K562 (cell line): ENCODE results near the gene GFOD1. TPM values are rescaled to one million over a fixed set of nuclear protein-coding genes. Genes with fewer than 3 reads are reported as not detected.

ENCODE experiments used
- CBX2 ChIP-seq: fragments of 200-600 bp; sonication (generic); IDR thresholded peaks from one replicate; pipeline ENCODE4 v1.6.1; 2012; ENCODE audit warnings: mild to moderate bottlenecking, low read length, inconsistent platforms; ENCODE audit not compliant: insufficient read depth, poor library complexity, severe bottlenecking
- FOXK2 ChIP-seq, 2 experiments: fragments of 450-650 bp; IDR thresholded peaks in 1 of 2; conservative IDR thresholded peaks in 1 of 2; 2 replicates each; pipeline ENCODE4 v1.6.1; 2016; ENCODE audit warnings: low read depth in 2 of 2, mild to moderate bottlenecking in 1 of 2
- HNRNPK ChIP-seq: fragments of 200-400 bp; formaldehyde crosslinking; IDR thresholded peaks from one replicate; pipeline ENCODE4 v1.6.1; 2018; ENCODE audit warnings: mild to moderate bottlenecking, low read depth, low read length; ENCODE audit not compliant: poor library complexity, severe bottlenecking
- NELFE ChIP-seq: IDR thresholded peaks from 2 replicates; pipeline ENCODE4 v1.6.1; 2011; ENCODE audit warnings: mild to moderate bottlenecking; ENCODE audit not compliant: insufficient read depth, insufficient read length
- NRF1 ChIP-seq, 2 experiments: fragments of 450-650 bp; IDR thresholded peaks in 1 of 2; conservative IDR thresholded peaks in 1 of 2; 2 replicates each; pipeline ENCODE4 v1.6.1; 2014; ENCODE audit warnings: mild to moderate bottlenecking in 2 of 2
- PTRF ChIP-seq: fragments of 450-650 bp; IDR thresholded peaks from 2 replicates; pipeline ENCODE4 v1.6.1; 2016; ENCODE audit warnings: mild to moderate bottlenecking, missing genetic modification characterization, missing compliant biosample characterization
- RCOR1 ChIP-seq, 2 experiments: IDR thresholded peaks; 2 replicates each; pipeline ENCODE4 v1.6.1; 2012; ENCODE audit warnings: low read depth in 2 of 2, low read length in 2 of 2, borderline replicate concordance in 1 of 2, improper control_type of control experiment in 1 of 2
- SMC3 ChIP-seq: conservative IDR thresholded peaks from 2 replicates; pipeline ENCODE4 v1.6.1; 2011; ENCODE audit warnings: low read depth, low read length, improper control_type of control experiment; ENCODE audit not compliant: insufficient read depth
- STAT5A ChIP-seq: IDR thresholded peaks from 2 replicates; pipeline ENCODE4 v1.6.1; 2012; ENCODE audit warnings: low read length, inconsistent platforms, borderline replicate concordance
- ZNF239 ChIP-seq: fragments of 250-450 bp; sonication (Bioruptor Pico); IDR thresholded peaks from 2 replicates; pipeline ENCODE4 v1.4.0; 2020; ENCODE audit warnings: mild to moderate bottlenecking
- ZNF445 ChIP-seq: fragments of 250-450 bp; sonication (Bioruptor Pico); IDR thresholded peaks from 2 replicates; pipeline ENCODE4 v1.4.0; 2020; ENCODE audit warnings: low read depth, mild to moderate bottlenecking, moderate library complexity
- ZNF586 ChIP-seq: fragments of 450-650 bp; formaldehyde crosslinking; conservative IDR thresholded peaks from 2 replicates; pipeline ENCODE4 v1.4.0; 2020; ENCODE audit warnings: mild to moderate bottlenecking, moderate library complexity
- ZNF717 ChIP-seq: fragments of 250-450 bp; sonication (Bioruptor Pico); IDR thresholded peaks from 2 replicates; pipeline ENCODE4 v1.5.0; 2021
- ZNF778 ChIP-seq: fragments of 450-650 bp; formaldehyde crosslinking; IDR thresholded peaks from 2 replicates; pipeline ENCODE4 v1.4.0; 2020; ENCODE audit warnings: mild to moderate bottlenecking, moderate library complexity
- polyA plus RNA-seq, 8 experiments: library from polyadenylated mRNA; depleted of rRNA in 4 of 8; stranded (reverse) in 5 of 8; unstranded in 3 of 8; fragments of >200 nt; fragmentation: Nextera tagmentation in 2 of 8; fragmentation: Illumina TruSeq in 1 of 8; extraction: Ambion mirVana in 2 of 8; extraction: Trizol in 1 of 8; gene quantifications; 2 replicates each; pipeline versions ENCODE4 v1.2.1 to v1.2.3, GENCODE V29; 2011 to 2014; ENCODE audit warnings: inconsistent platforms in 1 of 8, missing spikeins in 1 of 8
- total RNA-seq, 7 experiments: library from RNA; depleted of rRNA in 6 of 7; stranded (reverse); fragments of >200 nt in 6 of 7; fragmentation: Illumina TruSeq in 2 of 7; extraction: Trizol in 2 of 7; gene quantifications; 2 replicates each; pipeline versions ENCODE4 v1.2.1 to v1.2.3, GENCODE V29; 2011 to 2021; ENCODE audit warnings: low replicate concordance in 1 of 7
- TF ChIP-seq, protein P1 (sequence below): fragments of 250-450 bp; sonication (Bioruptor Pico); IDR thresholded peaks from 2 replicates; pipeline ENCODE4 v1.8.0; 2022; ENCODE audit warnings: moderate library complexity, mild to moderate bottlenecking, inconsistent platforms
- TF ChIP-seq, protein P2 (sequence below): fragments of 450-650 bp; IDR thresholded peaks from 2 replicates; pipeline ENCODE4 v1.6.1; 2017; ENCODE audit warnings: mild to moderate bottlenecking, moderate library complexity
- TF ChIP-seq, protein P3 (sequence below): sonication (generic); formaldehyde crosslinking; IDR thresholded peaks from 2 replicates; pipeline ENCODE4 v1.4.0; 2020; ENCODE audit warnings: mild to moderate bottlenecking, missing genetic modification reagents
- TF ChIP-seq, protein P4 (sequence below): fragments of 250-450 bp; sonication (Bioruptor Pico); IDR thresholded peaks from 2 replicates; pipeline ENCODE4 v1.8.0; 2022; ENCODE audit warnings: inconsistent platforms
- TF ChIP-seq, protein P5 (sequence below): sonication (generic); formaldehyde crosslinking; IDR thresholded peaks from 2 replicates; pipeline ENCODE4 v1.8.1; 2023; ENCODE audit warnings: mild to moderate bottlenecking, missing genetic modification reagents

The GFOD1 gene
- total and polyA plus RNA-seq, 9 of the 15 experiments (the other 6 are each of a cell fraction or from before 2014, with no cell fraction given): 3.8 to 12.0 (median 8.2) TPM

DNA sequence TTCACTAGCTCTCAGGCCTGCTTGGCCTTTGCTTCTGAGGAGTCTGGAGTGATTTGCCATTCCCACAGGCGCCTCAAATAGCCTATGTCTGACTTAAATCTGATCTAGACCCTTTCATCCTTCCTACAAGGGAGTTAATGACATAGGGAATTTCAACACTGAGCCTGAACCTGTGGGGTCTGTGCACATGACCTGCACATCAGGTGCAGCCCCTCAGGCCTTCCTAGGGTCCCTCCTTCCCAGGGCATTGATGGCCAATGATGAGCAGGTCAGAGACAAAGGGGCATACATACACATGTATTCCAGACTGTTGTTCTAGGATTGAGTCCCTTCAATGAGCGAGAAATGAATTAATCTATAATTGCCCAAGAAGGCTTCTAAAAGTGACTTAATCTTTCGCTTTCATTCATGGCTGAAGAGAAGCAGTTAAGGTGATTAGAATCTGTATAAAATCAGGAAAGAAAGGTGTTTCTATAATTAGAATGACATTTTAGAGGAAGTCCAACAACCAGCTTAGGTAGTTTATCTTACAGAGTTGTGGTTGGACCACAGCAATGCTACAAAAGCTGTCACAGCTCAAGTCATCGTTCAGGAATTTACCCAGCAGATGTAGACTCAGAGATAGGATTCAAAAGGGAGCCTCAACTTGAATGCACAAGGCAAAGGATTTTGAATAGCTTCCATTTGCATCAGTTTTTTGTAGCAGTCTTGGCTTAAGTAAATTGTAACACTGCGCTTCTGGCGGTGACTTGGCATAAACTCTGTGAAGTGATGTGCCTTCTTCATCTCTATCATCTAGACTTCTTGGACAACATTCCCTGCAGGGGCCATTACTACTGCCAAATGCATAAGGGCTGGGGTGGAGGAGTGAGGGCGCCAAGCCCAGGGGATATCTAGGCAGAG is 132.1 kb downstream of the GFOD1 start (continued):
- TF ChIP-seq ZNF445: no peak
- TF ChIP-seq, protein P1, sequence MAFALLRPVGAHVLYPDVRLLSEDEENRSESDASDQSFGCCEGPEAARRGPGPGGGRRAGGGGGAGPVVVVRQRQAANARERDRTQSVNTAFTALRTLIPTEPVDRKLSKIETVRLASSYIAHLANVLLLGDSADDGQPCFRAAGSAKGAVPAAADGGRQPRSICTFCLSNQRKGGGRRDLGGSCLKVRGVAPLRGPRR (CRISPR knock-in tag): 0 out of 2 replicates have a peak, but pooled peaks have one; percentile 55
- TF ChIP-seq, protein P2, sequence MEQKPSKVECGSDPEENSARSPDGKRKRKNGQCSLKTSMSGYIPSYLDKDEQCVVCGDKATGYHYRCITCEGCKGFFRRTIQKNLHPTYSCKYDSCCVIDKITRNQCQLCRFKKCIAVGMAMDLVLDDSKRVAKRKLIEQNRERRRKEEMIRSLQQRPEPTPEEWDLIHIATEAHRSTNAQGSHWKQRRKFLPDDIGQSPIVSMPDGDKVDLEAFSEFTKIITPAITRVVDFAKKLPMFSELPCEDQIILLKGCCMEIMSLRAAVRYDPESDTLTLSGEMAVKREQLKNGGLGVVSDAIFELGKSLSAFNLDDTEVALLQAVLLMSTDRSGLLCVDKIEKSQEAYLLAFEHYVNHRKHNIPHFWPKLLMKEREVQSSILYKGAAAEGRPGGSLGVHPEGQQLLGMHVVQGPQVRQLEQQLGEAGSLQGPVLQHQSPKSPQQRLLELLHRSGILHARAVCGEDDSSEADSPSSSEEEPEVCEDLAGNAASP: no peak
- TF ChIP-seq, protein P3, sequence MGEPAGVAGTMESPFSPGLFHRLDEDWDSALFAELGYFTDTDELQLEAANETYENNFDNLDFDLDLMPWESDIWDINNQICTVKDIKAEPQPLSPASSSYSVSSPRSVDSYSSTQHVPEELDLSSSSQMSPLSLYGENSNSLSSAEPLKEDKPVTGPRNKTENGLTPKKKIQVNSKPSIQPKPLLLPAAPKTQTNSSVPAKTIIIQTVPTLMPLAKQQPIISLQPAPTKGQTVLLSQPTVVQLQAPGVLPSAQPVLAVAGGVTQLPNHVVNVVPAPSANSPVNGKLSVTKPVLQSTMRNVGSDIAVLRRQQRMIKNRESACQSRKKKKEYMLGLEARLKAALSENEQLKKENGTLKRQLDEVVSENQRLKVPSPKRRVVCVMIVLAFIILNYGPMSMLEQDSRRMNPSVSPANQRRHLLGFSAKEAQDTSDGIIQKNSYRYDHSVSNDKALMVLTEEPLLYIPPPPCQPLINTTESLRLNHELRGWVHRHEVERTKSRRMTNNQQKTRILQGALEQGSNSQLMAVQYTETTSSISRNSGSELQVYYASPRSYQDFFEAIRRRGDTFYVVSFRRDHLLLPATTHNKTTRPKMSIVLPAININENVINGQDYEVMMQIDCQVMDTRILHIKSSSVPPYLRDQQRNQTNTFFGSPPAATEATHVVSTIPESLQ (CRISPR knock-in tag): no peak
- TF ChIP-seq, protein P4, sequence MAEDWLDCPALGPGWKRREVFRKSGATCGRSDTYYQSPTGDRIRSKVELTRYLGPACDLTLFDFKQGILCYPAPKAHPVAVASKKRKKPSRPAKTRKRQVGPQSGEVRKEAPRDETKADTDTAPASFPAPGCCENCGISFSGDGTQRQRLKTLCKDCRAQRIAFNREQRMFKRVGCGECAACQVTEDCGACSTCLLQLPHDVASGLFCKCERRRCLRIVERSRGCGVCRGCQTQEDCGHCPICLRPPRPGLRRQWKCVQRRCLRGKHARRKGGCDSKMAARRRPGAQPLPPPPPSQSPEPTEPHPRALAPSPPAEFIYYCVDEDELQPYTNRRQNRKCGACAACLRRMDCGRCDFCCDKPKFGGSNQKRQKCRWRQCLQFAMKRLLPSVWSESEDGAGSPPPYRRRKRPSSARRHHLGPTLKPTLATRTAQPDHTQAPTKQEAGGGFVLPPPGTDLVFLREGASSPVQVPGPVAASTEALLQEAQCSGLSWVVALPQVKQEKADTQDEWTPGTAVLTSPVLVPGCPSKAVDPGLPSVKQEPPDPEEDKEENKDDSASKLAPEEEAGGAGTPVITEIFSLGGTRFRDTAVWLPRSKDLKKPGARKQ (CRISPR knock-in tag): no peak
- TF ChIP-seq SMC3: no peak
- TF ChIP-seq, protein P5, sequence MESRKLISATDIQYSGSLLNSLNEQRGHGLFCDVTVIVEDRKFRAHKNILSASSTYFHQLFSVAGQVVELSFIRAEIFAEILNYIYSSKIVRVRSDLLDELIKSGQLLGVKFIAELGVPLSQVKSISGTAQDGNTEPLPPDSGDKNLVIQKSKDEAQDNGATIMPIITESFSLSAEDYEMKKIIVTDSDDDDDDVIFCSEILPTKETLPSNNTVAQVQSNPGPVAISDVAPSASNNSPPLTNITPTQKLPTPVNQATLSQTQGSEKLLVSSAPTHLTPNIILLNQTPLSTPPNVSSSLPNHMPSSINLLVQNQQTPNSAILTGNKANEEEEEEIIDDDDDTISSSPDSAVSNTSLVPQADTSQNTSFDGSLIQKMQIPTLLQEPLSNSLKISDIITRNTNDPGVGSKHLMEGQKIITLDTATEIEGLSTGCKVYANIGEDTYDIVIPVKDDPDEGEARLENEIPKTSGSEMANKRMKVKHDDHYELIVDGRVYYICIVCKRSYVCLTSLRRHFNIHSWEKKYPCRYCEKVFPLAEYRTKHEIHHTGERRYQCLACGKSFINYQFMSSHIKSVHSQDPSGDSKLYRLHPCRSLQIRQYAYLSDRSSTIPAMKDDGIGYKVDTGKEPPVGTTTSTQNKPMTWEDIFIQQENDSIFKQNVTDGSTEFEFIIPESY (CRISPR knock-in tag): no peak
- no peak for TF ChIP-seq NELFE
- TF ChIP-seq RCOR1 (IDR thresholded peaks at IDR 0.05; ENCODE audit: borderline replicate concordance in 1 of 2, low read depth in 2 of 2, low read length in 2 of 2): peak; percentile 87 to 98; a peak in 3 of 4 replicates
- TF ChIP-seq CBX2: no peak
- TF ChIP-seq FOXK2 (conservative IDR thresholded peaks at IDR 0.05 in 1 of 2, IDR thresholded peaks at IDR 0.05 in 1 of 2; ENCODE audit: low read depth in 2 of 2): peak in 1 of 2 experiments; percentile 40; a peak in 1 of 4 replicates
- no peak for TF ChIP-seq HNRNPK
- no peak for TF ChIP-seq NRF1 (conservative IDR thresholded peaks at IDR 0.05 in 1 of 2, IDR thresholded peaks at IDR 0.05 in 1 of 2)
- TF ChIP-seq ZNF778 (CRISPR knock-in tag): no peak
- no peak for TF ChIP-seq ZNF239
- no peak for TF ChIP-seq ZNF717
- TF ChIP-seq STAT5A: peak; percentile 82
- no peak for TF ChIP-seq PTRF (tag)
- TF ChIP-seq ZNF586 (CRISPR knock-in tag): 0 out of 2 replicates have a peak, but pooled peaks have one; percentile 69
